Astrocyte (in vitro differentiated cells and primary cell): Measurements from ENCODE around the gene RRP12. TPM values are rescaled to one million over a fixed set of nuclear protein-coding genes. Genes with fewer than 3 reads are reported as not detected.

ENCODE experiments used
- DNase-seq: peaks from one replicate; pipeline ENCODE4 v3.0.0-alpha.2; 2010; ENCODE audit warnings: low read depth
- FAIRE-seq: peaks from 2 replicates; lab custom pipeline; 2011; peaks lifted over from hg19 to GRCh38; lab: Jason Lieb, UNC
- H2AFZ ChIP-seq: 2 replicates; pipeline ENCODE4 v1.6.0; 2012; ENCODE audit warnings: low read depth, low read length, inconsistent platforms
- H3K27ac ChIP-seq: 2 replicates; pipeline ENCODE4 v1.5.1; 2011; ENCODE audit warnings: low read depth, low read length, inconsistent platforms
- H3K27me3 ChIP-seq: 2 replicates; pipeline ENCODE4 v1.6.0; 2011; ENCODE audit warnings: low read length, inconsistent platforms; ENCODE audit not compliant: insufficient read depth
- H3K36me3 ChIP-seq: 2 replicates; pipeline ENCODE4 v1.5.1; 2011; ENCODE audit warnings: low read length, inconsistent platforms; ENCODE audit not compliant: insufficient read depth
- H3K4me1 ChIP-seq: 2 replicates; pipeline ENCODE4 v1.5.1; 2011; ENCODE audit warnings: low read length, inconsistent platforms; ENCODE audit not compliant: insufficient read depth
- H3K4me2 ChIP-seq: 2 replicates; pipeline ENCODE4 v1.6.0; 2012; ENCODE audit warnings: low read length, inconsistent platforms
- H3K4me3 ChIP-seq: 2 replicates; pipeline ENCODE4 v1.5.1; 2011; ENCODE audit warnings: low read depth, mild to moderate bottlenecking, low read length, inconsistent platforms; ENCODE audit not compliant: insufficient read depth
- H3K79me2 ChIP-seq: 2 replicates; pipeline ENCODE4 v1.6.0; 2012; ENCODE audit warnings: mild to moderate bottlenecking, low read length, inconsistent platforms; ENCODE audit not compliant: insufficient read depth
- H3K9ac ChIP-seq: 2 replicates; pipeline ENCODE4 v1.6.0; 2012; ENCODE audit warnings: mild to moderate bottlenecking, low read length, inconsistent platforms
- H3K9me3 ChIP-seq: 2 replicates; pipeline ENCODE4 v1.5.1; 2012; ENCODE audit warnings: low read depth, mild to moderate bottlenecking, low read length, inconsistent platforms; ENCODE audit not compliant: insufficient read depth
- H4K20me1 ChIP-seq: 2 replicates; pipeline ENCODE4 v1.6.0; 2012; ENCODE audit warnings: low read length, inconsistent platforms; ENCODE audit not compliant: insufficient read depth
- H3K27ac Mint-ChIP-seq: one replicate; pipeline ENCODE4 v1.8.0; 2021; ENCODE audit warnings: mild to moderate bottlenecking, mixed read lengths; ENCODE audit not compliant: unreplicated experiment
- H3K27me3 Mint-ChIP-seq: one replicate; pipeline ENCODE4 v1.8.0; 2021; ENCODE audit warnings: low read depth, mixed read lengths; ENCODE audit not compliant: unreplicated experiment
- H3K36me3 Mint-ChIP-seq: one replicate; pipeline ENCODE4 v1.8.0; 2021; ENCODE audit warnings: low read depth, mixed read lengths; ENCODE audit not compliant: unreplicated experiment
- H3K4me1 Mint-ChIP-seq: one replicate; pipeline ENCODE4 v1.8.0; 2021; ENCODE audit warnings: low read depth, mixed read lengths; ENCODE audit not compliant: unreplicated experiment
- H3K4me3 Mint-ChIP-seq: one replicate; pipeline ENCODE4 v1.8.0; 2021; ENCODE audit warnings: mild to moderate bottlenecking, moderate library complexity, mixed read lengths; ENCODE audit not compliant: unreplicated experiment
- H3K9me3 Mint-ChIP-seq: one replicate; pipeline ENCODE4 v1.8.0; 2021; ENCODE audit warnings: mild to moderate bottlenecking, mixed read lengths; ENCODE audit not compliant: unreplicated experiment
- EZH2 ChIP-seq: IDR thresholded peaks from 2 replicates; pipeline ENCODE4 v1.6.1; 2012; ENCODE audit warnings: mild to moderate bottlenecking, low read length, inconsistent platforms; ENCODE audit not compliant: insufficient read depth
- total RNA-seq: library from RNA; stranded (reverse); gene quantifications from 2 replicates; pipeline ENCODE4 v1.2.1, GENCODE V29; 2021
- TF ChIP-seq, protein P1 (sequence below): IDR thresholded peaks from 2 replicates; pipeline ENCODE4 v1.5.1; 2011; ENCODE audit warnings: low read depth, mild to moderate bottlenecking, inconsistent platforms, low read length, moderate library complexity; ENCODE audit not compliant: insufficient read depth

Gene RRP12
- total RNA-seq, 1 donor from 2014 or later: 52.1 TPM

DNA sequence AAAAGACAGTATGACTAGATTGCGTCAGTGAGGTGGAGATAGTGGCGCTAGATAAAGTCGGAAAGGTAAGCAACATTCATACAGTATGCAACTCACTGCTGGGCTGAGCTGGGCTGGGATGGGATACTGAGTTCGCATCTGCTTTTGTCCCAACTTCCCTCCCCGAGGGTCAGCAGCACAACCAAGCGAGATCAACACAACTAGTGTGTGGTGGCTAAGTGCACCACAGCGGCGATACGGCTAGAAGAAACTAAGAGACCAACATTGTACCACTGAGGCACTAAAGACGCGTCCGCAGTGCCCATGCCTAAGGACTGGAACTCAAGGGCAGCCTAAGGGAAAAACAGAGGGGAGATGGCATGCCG, 44.2 kb upstream of the RRP12 start:
- Histone ChIP-seq H3K27me3 (no peaks in the 10 kb centered on the region), H2AFZ (peak overlapping the region; percentile 92), H3K4me2 (peak overlapping the region; percentile 92), H3K9me3 (no peaks in the 10 kb centered on the region), H3K9ac (peak overlapping the region; percentile 94), H3K36me3 (peaks cover 14% of the 10 kb centered on the region), H3K27ac (peak overlapping the region; percentile 59), H3K79me2 (peaks cover 64% of the 10 kb centered on the region), H3K4me1 (peaks cover 18% of the 10 kb centered on the region), H4K20me1 (peaks cover 32% of the 10 kb centered on the region), H3K4me3 (peak overlapping the region; percentile 99)
- Mint-ChIP-seq H3K4me3 (peak overlapping the region; percentile 94), H3K27ac (peak overlapping the region; percentile 77), H3K27me3 (no peaks in the 10 kb centered on the region), H3K9me3 (no peaks in the 10 kb centered on the region), H3K4me1 (peaks cover 23% of the 10 kb centered on the region), H3K36me3 (peaks cover 2% of the 10 kb centered on the region)
- FAIRE-seq (no peak), DNase-seq (no peak)
- no peak for TF ChIP-seq EZH2
- TF ChIP-seq, protein P1, sequence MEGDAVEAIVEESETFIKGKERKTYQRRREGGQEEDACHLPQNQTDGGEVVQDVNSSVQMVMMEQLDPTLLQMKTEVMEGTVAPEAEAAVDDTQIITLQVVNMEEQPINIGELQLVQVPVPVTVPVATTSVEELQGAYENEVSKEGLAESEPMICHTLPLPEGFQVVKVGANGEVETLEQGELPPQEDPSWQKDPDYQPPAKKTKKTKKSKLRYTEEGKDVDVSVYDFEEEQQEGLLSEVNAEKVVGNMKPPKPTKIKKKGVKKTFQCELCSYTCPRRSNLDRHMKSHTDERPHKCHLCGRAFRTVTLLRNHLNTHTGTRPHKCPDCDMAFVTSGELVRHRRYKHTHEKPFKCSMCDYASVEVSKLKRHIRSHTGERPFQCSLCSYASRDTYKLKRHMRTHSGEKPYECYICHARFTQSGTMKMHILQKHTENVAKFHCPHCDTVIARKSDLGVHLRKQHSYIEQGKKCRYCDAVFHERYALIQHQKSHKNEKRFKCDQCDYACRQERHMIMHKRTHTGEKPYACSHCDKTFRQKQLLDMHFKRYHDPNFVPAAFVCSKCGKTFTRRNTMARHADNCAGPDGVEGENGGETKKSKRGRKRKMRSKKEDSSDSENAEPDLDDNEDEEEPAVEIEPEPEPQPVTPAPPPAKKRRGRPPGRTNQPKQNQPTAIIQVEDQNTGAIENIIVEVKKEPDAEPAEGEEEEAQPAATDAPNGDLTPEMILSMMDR: no peak

DNA sequence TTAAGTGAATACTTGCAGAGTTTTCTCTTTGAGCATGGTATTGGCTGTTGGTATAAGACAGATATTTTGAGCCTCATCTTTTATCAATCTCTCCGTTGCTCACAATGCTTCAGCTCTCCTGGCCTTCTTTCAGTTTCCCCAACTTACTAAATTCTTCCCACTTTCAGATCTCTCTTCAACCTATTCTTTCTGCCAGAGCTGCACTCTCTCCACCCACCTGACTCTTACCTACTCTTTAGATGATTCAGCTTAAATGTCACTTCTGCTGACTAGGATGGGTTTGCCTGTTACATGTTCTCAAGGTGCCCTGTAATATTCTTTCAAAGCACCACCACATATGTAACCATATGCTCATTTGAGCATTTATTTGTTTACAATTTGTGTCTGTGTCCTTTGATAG, 43.1 kb upstream of the RRP12 start:
- no peak overlapping the region for H3K27ac Mint-ChIP-seq
- H3K4me1 Mint-ChIP-seq: peaks cover 20% of the 10 kb centered on the region
- FAIRE-seq (no peak), DNase-seq (no peak)
- no peaks in the 10 kb centered on the region for H3K9me3 Mint-ChIP-seq
- Histone ChIP-seq H3K36me3 (peaks cover 14% of the 10 kb centered on the region), H3K4me3 (no peak overlapping the region), H3K4me2 (peak overlapping the region; percentile 92), H3K9me3 (no peaks in the 10 kb centered on the region), H3K27ac (no peak overlapping the region), H2AFZ (no peak overlapping the region), H3K4me1 (peaks cover 18% of the 10 kb centered on the region), H4K20me1 (peaks cover 26% of the 10 kb centered on the region), H3K27me3 (no peaks in the 10 kb centered on the region), H3K9ac (peak overlapping the region; percentile 94), H3K79me2 (peaks cover 56% of the 10 kb centered on the region)
- TF ChIP-seq, protein P1: no peak
- no peak for TF ChIP-seq EZH2
- H3K36me3 Mint-ChIP-seq: peaks cover 2% of the 10 kb centered on the region
- H3K4me3 Mint-ChIP-seq: peak overlapping the region; percentile 2
- no peaks in the 10 kb centered on the region for H3K27me3 Mint-ChIP-seq

DNA sequence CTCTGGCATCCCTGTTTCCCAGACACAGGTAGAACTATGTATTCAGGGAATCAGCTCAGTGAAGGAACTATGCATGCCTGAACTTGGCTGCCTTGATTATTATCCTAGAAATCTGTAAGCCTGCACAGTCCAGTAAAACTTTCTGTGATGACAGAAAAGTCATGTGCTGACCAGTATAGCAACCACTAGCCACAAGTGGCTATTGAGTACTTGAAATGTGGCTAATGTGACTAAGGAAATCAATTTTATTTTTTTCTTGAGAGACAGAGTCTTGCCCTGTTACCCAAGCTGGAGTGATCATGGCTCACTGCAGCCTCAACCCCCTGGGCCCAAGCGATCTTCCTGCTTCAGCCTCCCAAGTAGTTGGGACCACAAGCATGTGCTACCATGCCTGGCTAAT, 41.1 kb upstream of the RRP12 start:
- H3K9ac ChIP-seq: no peak overlapping the region
- no peaks in the 10 kb centered on the region for H3K9me3 Mint-ChIP-seq

More for the DNA sequence above, 41.1 kb upstream of the RRP12 start:
- Mint-ChIP-seq H3K27me3 (no peaks in the 10 kb centered on the region), H3K4me3 (no peak overlapping the region), H3K36me3 (peaks cover 7% of the 10 kb centered on the region), H3K4me1 (peaks cover 10% of the 10 kb centered on the region), H3K27ac (no peak overlapping the region)
- no peak for DNase-seq
- Histone ChIP-seq H3K9me3 (no peaks in the 10 kb centered on the region), H3K36me3 (peaks cover 14% of the 10 kb centered on the region), H4K20me1 (peaks cover 10% of the 10 kb centered on the region), H3K27ac (no peak overlapping the region), H3K27me3 (no peaks in the 10 kb centered on the region), H3K4me1 (peaks cover 16% of the 10 kb centered on the region), H3K79me2 (peaks cover 37% of the 10 kb centered on the region), H3K4me3 (no peak overlapping the region), H2AFZ (no peak overlapping the region), H3K4me2 (no peak overlapping the region)
- FAIRE-seq: no peak
- TF ChIP-seq EZH2: no peak
- TF ChIP-seq, protein P1: no peak
